Ammon's horn (tissue), 1 donor: ENCODE measurements around the gene MICALL1.
A peak's percentile ranks its signal among the peaks of the same experiment; 100 is the strongest.

Experiments
- DNase-seq: peaks from one replicate; pipeline ENCODE4 v3.0.0-alpha.2; 2016; ENCODE audit warnings: low spot score

MICALL1 gene, protein sequence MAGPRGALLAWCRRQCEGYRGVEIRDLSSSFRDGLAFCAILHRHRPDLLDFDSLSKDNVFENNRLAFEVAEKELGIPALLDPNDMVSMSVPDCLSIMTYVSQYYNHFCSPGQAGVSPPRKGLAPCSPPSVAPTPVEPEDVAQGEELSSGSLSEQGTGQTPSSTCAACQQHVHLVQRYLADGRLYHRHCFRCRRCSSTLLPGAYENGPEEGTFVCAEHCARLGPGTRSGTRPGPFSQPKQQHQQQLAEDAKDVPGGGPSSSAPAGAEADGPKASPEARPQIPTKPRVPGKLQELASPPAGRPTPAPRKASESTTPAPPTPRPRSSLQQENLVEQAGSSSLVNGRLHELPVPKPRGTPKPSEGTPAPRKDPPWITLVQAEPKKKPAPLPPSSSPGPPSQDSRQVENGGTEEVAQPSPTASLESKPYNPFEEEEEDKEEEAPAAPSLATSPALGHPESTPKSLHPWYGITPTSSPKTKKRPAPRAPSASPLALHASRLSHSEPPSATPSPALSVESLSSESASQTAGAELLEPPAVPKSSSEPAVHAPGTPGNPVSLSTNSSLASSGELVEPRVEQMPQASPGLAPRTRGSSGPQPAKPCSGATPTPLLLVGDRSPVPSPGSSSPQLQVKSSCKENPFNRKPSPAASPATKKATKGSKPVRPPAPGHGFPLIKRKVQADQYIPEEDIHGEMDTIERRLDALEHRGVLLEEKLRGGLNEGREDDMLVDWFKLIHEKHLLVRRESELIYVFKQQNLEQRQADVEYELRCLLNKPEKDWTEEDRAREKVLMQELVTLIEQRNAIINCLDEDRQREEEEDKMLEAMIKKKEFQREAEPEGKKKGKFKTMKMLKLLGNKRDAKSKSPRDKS

DNA sequence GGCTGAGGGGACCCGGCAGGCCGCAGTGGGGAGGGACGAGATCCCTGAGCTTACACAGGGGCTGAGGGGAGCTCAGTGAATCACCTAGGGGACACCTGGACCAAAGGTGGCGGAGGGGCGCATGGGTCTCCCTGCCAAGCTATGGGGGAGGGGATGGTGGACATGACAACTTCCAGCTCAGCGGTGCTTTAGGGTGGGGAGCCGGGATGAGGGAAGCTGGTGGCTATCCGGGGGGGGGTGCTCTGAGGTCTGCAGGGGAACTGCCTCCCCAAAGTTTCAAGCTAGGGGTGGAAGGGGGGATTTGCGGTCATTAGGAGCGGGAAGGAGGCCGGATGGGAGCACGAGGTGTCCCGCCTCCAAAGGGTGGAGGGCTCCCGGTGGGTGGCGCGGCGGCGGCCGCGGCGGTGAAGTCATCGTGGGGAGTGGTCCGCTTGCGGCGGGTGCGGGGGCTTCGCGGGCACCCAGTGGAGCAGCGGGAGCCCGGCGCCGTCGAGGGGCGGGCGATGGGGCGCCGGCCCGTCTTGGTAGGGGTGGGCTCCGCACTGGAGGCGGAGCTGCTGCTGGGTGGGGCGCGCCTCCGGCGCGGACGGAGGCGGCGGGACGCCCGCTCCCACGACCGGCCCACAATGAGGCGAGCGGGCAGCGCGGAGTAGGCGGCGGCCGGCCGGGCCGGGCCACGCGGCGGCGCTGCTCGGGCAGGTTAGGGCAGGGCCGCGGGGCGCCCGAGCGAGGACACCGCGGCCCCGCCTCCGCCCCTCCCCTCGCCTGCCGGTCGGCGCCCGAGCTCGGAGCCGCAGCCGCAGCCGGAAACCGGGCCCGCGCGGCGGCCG is at the start of gene MICALL1:
MICALL1 (plus strand) TSS at position 764 of the 830 bp plus-strand sequence. CDS start 126 bp downstream, outside the sequence.
- peak; percentile 61 for DNase-seq

DNA sequence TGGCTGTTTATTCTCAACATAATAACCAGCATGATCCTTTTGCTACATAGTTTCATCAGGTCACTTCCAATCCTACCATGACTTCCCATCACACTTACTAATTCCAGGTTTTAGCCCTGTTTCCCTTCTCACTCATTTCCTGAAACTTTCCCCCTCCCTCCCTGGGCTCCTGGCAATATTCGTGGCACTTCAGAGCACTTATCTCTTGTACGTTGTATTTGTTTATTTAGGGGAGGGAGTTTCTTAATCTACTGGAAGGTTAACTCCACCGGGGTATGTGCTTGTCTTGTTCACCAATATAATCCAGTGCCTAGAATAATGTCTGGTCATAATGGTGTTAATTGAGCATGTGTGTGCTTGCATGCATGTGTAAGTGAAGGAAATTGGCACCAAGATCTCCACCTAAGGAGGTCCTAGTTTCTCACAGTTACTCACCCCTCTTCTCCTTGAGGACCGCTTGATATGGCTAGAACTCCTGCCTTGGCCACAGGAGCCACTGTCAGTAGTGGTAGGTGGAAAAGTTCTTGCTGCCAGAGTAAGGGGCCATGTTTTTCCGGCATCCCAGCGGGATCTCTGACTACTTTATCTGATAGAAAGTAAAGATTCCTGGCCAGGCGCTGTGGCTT is 45.2 kb upstream of the MICALL1 start:
- DNase-seq: no peak

DNA sequence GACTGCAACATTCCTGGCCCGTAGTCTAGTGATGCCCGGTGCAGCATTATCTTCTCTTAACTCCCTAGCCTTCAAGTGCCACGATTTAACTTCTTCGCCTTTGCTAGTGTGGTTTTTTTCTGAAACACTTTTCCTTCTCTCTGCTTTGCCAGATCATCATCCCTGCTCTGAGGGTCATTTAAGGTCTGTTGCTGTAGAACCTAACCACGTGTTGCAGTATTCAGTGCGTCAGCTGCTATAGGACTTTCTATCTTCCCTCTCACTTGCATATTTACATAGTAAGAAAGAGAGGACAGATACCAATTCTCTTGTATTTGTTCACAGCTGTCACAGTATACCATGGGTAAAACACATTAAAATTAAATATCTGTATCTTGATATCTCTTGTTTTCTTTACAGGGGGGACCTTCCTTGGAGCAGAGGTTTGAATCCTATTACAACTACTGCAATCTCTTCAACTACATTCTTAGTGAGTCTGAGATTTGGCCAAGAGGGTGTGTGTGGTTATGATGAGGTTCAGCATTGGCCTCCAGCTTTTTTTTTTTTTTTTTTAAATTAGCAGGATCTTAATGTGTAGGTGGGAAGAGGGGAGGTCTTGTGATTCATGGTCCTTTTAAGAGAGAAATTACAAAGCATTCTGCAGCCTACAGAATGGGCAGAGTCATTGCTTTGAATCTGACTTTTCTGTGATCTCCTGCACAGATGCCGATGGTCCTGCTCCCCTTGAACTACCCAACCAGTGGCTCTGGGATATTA is 43.3 kb upstream of the MICALL1 start:
- no peak for DNase-seq

DNA sequence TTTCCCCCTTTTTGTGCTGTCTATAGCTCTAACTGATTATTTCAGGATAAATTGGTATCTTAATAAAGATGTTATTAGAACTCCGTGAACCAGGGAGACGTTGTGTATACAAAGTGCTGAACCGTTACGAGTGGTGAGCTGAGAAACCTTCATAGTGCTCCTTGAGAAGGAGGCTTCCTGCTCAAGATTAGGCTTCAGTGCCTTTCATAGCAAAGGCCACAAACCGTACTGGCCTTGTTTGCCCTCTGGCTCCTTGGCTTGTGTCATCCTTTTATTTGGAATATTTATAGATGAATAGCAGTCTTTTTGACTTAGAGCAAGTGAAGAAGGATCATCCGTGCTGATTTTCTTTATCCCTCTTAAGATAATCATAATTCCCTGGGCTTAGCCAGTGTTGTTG is 40.6 kb upstream of the MICALL1 start:
- no peak for DNase-seq

DNA sequence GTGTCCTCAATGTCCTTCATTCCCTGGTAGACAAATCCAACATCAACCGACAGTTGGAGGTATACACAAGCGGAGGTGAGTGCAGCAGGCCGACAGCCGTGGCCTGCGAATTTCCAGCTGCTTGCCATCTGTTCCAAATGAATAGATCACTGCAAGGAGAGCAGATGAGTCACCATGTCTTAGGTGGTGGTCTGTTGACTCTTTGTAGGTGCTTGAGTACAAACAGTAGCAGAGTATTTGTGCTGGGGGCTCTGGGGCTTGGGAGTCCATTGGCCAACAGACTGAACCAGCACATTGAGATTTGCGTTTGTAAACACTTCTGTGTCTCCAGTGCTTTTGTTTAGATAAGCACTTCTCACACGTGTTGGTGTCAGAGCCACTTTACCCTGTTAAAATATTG is 35.8 kb upstream of the MICALL1 start:
- no peak for DNase-seq

DNA sequence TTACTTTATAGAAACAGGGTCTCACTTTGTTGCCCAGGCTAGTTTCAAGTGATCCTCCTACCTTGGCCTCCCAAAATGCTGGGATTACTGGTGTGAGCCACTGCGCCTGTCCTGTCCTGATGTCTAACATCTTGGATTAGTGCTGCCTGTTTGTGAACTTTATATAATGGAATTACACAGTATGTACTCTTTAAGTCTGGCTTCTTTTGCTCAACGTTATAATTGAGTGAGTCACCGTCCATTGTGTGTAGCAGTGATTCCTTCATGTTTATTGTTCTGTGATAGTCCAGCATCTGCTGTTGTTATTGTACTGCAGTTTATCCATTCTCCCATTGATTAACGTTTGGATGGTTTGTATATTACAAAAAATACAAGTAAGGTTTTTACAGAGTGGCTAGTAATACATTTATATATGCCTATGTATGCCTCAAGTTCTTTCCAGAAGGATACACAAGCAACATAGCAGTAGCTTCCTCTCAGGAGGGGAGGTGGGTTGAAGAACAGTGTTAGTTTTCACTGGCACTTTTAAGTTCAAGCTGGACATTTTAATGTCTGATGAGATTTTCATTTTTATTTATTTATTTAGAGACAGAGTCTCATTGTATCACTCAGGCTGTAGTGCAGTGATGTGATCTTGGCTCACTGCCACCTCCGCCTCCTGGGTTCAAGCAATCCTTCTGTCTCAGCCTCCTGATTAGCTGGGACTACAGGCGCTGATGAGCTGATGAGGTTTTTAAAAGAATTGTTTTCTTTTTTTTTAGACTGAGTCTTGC is 25.2 kb upstream of the MICALL1 start:
- peak; percentile 78 for DNase-seq

DNA sequence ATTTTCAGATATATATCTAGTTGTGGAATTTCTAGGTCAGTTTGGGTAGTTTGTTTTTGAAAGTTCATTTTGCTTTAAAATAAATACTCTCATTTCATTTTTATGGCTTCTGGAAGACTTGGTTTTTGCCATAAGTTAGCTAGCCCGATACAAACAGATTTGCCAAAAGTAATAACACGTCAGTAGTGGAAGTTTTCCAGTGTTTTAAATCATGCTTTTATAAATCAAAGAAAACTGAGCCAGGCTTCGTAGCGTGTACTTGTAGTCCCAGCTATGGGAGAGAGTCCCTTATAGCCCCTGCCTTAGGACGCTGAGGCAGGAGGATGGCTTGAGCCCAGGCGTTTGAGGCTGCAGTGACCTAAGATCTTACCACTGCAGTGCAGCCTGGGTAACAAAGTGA is 21.7 kb upstream of the MICALL1 start:
- no peak for DNase-seq

DNA sequence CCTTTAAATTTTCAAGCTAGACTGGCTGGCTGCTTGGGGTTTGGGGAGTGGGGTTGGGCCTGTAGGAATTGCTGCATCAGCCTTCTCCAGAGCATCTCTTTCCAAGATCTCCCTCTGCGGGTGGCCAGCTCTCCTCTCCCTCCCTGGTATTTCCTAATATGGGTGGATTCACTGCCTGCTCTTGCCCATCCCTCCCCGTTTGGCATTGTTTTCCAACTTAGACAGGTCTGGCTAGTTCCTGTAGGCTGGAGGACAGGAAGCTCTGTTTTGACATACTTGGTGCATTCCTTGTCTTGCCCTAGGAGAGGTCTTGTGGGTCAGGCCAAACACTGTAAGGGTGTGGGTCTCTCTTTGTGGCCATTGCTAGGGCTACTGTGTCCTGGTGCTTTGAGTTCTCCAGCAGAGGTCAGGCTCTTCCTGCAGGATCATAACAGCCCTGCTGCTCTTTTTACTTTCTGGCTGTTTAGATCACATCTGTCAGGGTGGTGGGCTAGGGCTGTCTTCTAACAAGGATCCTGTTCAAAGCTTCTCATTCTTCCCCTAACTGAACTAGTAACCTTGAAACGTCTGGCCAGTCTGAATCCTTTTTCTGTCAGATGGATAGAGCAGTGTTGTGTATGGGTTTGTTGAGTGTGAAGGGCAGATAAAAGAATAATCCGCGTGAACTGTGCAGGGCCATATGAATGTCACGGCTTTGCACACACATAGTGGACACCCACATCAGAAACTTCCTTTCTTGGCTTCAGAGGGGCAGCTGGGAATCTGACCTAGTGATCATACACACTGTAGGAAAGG is 18.3 kb upstream of the MICALL1 start:
- peak; percentile 79 for DNase-seq

DNA sequence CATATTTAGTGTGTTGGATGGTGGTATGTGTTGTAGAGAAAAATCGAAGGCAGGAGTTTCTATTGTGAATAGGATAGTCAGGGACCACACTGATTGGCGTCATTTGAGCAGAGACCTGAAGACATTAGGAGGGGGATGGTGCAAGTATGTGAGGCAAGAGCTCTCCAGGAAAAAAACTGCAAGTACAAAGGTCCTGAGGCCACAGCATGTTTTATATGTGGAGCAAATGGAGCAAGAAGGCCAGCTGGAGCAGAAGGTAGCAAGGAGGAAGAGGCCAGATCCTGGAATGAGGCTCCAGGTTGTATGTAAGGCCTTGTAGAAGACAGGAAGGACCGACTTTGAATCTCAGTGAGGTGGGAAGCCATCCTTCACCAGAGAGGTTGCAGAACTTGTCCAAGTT is 14.2 kb upstream of the MICALL1 start:
- DNase-seq: no peak

DNA sequence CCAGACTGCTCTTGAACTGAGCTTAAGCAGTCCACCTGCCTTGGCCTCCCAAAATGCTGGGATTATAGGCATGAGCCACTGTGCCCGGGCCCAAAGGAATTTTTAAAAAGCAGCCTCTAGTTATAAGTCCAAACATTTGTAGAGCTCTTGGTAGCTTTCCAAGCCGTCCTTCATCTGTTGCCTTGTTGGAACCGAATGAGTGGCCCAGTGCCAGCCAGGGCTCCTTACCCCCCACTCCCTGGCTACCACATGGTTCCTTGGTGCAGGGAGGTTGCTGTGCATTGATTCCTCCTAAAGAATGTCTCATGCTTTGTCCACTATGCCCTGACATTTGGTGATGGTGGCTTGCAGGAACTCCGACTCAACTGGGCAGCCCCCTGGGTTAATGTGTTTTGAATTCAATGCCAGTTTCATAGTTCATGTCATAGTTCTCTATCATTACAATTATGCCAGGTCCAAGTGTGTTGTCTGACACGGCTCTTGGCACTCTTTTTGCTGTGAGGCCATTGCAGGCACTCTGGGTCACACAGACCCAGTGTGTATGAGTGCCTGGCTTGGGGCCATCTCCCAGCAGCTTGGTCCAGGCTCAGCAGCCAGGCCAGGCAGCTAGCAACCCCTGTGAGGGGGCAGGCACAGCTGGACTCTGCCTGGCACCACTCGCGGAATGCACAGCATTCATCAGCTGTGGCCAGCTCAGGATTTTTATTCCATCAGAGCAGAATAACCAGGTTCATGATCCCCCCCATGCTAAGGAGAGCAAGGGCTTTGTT is 13.3 kb upstream of the MICALL1 start:
- peak; percentile 97 for DNase-seq

DNA sequence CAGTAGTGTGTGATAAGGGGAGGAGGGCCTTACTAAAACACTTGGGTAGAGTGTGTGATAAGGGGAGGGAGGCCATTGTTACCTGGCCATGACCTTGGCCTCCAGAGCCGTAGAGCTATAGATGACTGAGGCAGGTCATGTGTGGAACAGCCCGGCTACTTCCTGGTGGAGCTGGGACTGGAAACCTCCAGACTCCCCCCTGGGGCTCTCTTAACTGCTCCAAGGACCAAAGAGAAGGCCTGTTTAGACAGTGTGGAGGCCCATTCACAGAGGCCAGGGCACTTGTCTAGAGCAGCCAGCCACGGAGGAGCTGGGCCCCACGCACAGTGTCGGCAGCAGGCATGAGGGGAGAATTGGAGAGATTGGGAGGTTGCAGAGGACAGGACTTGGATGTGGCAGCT is 12.5 kb upstream of the MICALL1 start:
- DNase-seq: no peak

DNA sequence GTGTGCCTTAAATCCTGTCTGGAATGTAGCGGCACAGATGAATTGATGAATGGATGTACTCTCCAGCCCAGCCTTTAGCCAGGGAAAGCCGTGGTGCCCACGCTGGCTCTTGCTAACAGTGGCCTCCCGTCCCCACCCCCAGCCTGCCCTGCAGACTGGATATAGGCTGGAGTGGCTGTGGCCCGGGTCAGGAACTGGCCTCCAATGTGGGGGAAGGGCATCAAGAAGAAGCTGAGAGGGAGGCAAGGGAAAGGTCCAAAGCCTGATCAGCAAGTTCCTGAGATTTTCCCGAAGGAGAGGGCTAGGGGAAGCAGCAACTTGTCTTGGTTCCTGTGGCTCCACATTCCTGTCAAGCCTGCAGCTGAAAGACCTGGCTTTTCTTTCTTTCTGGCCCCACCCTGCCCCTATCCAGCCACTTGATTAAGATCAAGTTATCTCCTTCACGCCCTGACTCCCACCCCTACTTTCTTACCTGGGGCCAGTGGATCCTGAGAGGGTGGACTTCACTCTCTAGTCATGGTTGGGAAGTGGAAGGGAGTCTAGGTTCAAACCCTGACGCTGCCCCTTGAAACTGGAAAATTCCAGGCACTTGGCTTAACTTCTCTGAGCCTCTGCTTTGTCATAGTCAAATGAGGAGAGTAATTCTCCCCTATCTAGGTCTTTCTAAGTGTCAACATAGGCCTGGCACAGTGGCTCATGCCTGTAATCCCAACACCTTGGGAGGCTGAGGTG is 11.0 kb upstream of the MICALL1 start:
- DNase-seq: no peak

DNA sequence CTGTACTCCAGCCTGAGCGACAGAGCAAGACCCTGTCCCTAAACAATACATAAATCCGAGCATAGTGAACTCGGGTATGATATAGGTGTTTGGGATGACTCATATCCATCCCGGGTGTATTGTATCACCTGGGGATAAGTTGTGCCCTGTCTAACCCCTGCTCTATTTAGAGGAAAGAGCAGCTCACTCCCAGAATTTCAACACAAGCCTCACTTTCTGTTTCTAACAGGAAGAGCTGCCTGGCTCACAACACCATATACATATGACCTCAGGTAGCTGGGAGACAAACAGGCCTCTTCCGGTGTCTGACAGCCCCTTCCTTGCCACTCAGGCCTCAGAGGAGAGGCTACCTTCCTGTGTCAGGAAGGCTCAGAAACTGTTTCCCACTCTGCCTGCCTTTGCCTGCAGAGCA is 9.9 kb upstream of the MICALL1 start:
- no peak for DNase-seq

DNA sequence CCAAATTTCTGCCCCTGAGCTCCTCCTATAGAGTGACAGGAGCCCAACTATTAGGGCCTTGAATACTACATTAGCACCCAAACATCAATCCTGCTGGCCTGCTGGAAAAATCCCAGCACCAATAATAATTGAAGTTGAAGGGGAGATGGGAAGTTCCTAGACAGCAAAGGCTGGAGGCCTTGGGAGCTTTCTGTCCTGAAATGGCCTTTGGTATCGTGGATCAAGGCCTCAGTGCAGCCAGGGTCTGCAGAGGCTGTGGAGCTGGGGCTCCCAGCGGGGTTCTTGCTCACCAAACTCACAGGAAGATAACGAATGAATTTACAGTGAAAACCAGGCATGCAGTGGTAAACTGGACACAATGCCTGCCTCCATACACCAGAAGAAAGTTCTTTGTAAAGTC is 9.2 kb upstream of the MICALL1 start:
- no peak for DNase-seq

DNA sequence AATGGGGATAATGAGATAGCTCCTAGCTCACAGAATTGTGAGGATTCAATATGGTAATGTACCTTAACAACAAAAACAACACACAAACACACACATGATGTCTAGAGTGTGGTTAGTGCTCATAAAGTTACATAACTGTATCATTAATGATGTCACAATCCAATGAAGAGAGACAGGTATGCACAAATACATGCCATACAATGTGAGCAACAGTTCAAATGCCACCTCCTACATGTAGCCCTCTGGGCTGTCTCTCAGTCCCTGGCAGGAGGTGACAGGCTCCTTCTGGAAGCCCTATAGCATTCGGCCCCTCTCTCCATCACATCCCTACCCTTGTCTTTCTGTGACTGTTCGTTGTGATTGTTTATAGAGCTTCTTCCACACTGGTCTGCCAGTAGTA is 8.3 kb upstream of the MICALL1 start:
- no peak for DNase-seq

DNA sequence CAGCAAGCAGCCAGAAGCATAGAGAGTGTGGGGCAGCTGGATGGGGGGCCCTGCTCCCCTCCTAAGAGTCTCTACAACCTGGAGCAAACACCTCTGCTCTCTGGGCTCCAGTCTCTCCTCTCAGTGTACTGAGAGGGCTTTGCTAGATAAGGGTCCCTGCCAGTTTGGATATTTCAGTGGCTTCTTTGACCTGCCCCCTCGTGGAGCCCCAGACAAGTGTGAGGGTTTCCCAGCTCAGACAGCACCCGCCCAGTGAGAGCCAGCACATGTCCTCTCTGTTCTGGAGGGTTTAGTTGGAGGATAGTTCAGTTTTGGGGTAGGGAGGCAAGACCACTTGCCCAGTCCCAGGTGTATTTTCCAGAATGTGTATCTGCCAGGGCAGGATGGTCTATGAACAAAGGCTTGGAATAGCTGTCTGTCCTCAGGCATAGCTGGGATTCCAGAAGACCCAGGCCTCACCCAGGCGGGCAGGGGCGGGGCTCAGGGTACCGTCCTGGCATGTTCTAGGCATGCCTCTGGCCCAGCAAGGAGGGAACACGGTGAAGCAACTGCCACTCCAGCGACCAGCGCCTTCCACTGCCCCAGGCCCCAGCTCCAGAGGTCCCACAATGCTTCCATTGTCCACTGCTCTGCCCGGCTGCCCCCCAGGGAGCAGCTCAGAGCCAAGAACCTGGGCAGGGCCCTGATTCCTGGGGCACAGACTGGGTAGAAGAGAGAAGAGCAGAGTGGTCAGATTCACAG is 7.5 kb upstream of the MICALL1 start:
- peak; percentile 85 for DNase-seq
